Measurements from ENCODE around the gene CRCP. TPM values are rescaled to one million over a fixed set of nuclear protein-coding genes. Genes with fewer than 3 reads are reported as not detected.

CRCP gene
- total and polyA plus RNA-seq, 2 of the 13 experiments (the other 11 are each of a cell fraction or from before 2014, with no cell fraction given): 22.7 to 31.0 TPM

DNA sequence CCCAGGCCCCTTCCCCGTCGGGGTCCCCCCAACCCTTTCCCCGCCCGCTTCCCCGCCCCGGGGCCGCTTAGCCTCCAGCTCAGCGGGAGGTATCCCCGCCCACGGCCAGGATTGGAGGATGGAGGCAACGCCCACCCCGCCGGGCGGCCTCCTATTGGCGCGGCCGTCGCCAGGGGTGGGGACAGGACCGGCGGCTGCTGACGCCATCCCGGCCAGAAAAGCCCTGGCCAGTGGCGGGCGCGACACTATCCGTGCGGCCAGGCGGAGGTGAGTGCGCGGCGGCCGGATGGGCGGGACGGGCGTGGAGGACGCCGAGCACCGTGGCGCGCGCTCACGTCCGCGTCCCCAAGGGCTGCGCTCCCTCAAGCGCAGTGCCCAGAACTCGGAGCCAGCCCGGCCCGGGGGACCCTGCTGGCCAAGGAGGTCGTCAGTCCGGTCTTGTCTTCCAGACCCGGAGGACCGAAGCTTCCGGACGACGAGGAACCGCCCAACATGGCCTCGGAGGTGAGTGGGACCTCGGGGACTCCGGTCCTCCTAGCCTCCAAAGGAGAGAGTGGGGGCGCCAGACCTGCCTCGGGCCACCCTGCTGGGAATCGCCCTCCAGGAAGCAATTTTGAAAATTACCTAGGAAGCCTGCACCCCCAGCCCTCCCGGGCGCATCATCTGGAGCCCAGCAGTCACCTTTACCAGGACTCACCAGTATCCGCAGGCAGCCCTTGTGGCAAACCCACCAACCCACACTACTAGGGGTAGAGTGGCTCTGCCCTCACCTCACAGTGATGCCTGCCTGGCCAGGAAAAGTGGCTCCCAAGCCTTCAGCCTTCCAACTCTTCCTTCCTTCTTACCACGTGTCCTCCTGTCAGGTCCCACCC, 38.8 kb upstream of the CRCP start, which contains the start of gene ASL (continued):
- TF ChIP-seq ZNF780A (CRISPR knock-in tag; IDR thresholded peaks at IDR 0.05) (no peak), RFXANK (CRISPR knock-in tag; IDR thresholded peaks at IDR 0.05) (no peak), ELK4 (CRISPR knock-in tag; IDR thresholded peaks at IDR 0.05; ENCODE audit: borderline replicate concordance) (0 out of 2 replicates have a peak, but pooled peaks have one; percentile 25), TP53 (CRISPR knock-in tag; conservative IDR thresholded peaks at IDR 0.05) (0 out of 2 replicates have a peak, but pooled peaks have one; percentile 67), GMEB1 (CRISPR knock-in tag; IDR thresholded peaks at IDR 0.05; ENCODE audit: borderline replicate concordance) (peak; percentile 87), CCDC6 (CRISPR knock-in tag; IDR thresholded peaks at IDR 0.05) (0 out of 2 replicates have a peak, but pooled peaks have one; percentile 37), POLR2A (IDR thresholded peaks at IDR 0.05; ENCODE audit: insufficient read depth in 1 of 2, low read depth in 2 of 2, low read length in 2 of 2) (peak; percentile 72 to 97), HOXA7 (CRISPR knock-in tag; IDR thresholded peaks at IDR 0.05) (no peak), ZHX2 (IDR thresholded peaks at IDR 0.05; ENCODE audit: low read depth) (no peak), ZHX2 (CRISPR knock-in tag; IDR thresholded peaks at IDR 0.05; ENCODE audit: borderline replicate concordance) (0 out of 2 replicates have a peak, but pooled peaks have one; percentile 61), IRF2 (CRISPR knock-in tag; IDR thresholded peaks at IDR 0.05) (peak; percentile 50), TCF12 (IDR thresholded peaks at IDR 0.05) (no peak), TCF12 (CRISPR knock-in tag; IDR thresholded peaks at IDR 0.05) (no peak), NR1H2 (CRISPR knock-in tag; IDR thresholded peaks at IDR 0.05; ENCODE audit: borderline replicate concordance, low read depth) (no peak), ZBTB38 (CRISPR knock-in tag; IDR thresholded peaks at IDR 0.05) (peak; percentile 76; the same call in 1 of the 2 replicates)
- TF ChIP-seq, protein P1, sequence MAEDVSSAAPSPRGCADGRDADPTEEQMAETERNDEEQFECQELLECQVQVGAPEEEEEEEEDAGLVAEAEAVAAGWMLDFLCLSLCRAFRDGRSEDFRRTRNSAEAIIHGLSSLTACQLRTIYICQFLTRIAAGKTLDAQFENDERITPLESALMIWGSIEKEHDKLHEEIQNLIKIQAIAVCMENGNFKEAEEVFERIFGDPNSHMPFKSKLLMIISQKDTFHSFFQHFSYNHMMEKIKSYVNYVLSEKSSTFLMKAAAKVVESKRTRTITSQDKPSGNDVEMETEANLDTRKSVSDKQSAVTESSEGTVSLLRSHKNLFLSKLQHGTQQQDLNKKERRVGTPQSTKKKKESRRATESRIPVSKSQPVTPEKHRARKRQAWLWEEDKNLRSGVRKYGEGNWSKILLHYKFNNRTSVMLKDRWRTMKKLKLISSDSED (CRISPR knock-in tag; IDR thresholded peaks at IDR 0.05): no peak

All from HepG2 (cell line).